ENCODE results near the gene ADAM19. TPM values are rescaled to one million over a fixed set of nuclear protein-coding genes. Genes with fewer than 3 reads are reported as not detected.

ADAM19 gene
- total and polyA plus RNA-seq, 3 donors from 2014 or later: 3.1 to 4.9 (median 4.5) TPM

GRCh38 chr5:157528036-157528632 lies 47.4 kb downstream of the ADAM19 start:
- no peaks in the 10 kb centered on the region for H3K27me3 ChIP-seq
- H3K9me3 ChIP-seq: no peaks in the 10 kb centered on the region
- intact Hi-C loops (cut with DNase I; ENCODE audit: low total_unique reads): no loop called here
- DNase-seq: no peak
- H3K36me3 ChIP-seq (ENCODE audit: low read depth, missing control alignments): no peaks in the 10 kb centered on the region
- H3K4me3 ChIP-seq: no peak overlapping the region
- no peaks in the 10 kb centered on the region for H3K4me1 ChIP-seq
- no peak overlapping the region for H3K27ac ChIP-seq
- 47 to 66% methylated on average over 9 of the region's 9 CpGs for WGBS, 2 donors
- TF ChIP-seq, protein P1, sequence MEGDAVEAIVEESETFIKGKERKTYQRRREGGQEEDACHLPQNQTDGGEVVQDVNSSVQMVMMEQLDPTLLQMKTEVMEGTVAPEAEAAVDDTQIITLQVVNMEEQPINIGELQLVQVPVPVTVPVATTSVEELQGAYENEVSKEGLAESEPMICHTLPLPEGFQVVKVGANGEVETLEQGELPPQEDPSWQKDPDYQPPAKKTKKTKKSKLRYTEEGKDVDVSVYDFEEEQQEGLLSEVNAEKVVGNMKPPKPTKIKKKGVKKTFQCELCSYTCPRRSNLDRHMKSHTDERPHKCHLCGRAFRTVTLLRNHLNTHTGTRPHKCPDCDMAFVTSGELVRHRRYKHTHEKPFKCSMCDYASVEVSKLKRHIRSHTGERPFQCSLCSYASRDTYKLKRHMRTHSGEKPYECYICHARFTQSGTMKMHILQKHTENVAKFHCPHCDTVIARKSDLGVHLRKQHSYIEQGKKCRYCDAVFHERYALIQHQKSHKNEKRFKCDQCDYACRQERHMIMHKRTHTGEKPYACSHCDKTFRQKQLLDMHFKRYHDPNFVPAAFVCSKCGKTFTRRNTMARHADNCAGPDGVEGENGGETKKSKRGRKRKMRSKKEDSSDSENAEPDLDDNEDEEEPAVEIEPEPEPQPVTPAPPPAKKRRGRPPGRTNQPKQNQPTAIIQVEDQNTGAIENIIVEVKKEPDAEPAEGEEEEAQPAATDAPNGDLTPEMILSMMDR (IDR thresholded peaks at IDR 0.05): no peak
- no peak for TF ChIP-seq POLR2A (IDR thresholded peaks at IDR 0.05)

DNA sequence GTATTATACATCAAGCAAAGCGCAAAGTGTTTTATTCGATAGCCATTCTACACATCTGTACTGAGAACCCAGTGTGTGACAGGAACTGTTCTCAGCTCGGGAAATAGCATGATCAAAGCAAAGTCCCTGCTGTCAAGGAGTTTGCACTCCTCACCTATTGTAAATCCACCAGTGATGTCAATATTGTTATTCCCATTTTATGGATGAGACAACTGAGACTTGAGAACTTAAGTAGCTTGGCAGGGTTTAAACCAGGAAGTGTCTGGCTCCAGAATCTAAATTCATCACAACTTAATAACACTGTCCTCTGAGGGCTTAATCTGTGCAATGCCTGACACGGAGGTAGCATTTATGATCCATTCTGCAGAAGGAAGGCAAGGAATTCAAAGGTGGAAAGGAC lies 50.7 kb downstream of the ADAM19 start:
- Histone ChIP-seq H3K27ac (no peak overlapping the region), H3K4me1 (no peaks in the 10 kb centered on the region), H3K36me3 (ENCODE audit: low read depth, missing control alignments) (no peaks in the 10 kb centered on the region), H3K4me3 (no peak overlapping the region), H3K9me3 (no peaks in the 10 kb centered on the region), H3K27me3 (no peaks in the 10 kb centered on the region)
- 90 to 91% methylated on average over 4 of the region's 4 CpGs for WGBS, 2 donors
- intact Hi-C loops (cut with DNase I; ENCODE audit: low total_unique reads): no loop called here
- no peak for TF ChIP-seq POLR2A (IDR thresholded peaks at IDR 0.05)
- TF ChIP-seq, protein P1 (IDR thresholded peaks at IDR 0.05): no peak
- no peak for DNase-seq

GRCh38 chr5:157523976-157524375 lies 51.6 kb downstream of the ADAM19 start:
- no peak for DNase-seq
- intact Hi-C loops (cut with DNase I; ENCODE audit: low total_unique reads): no loop called here
- WGBS, 2 donors: 43 to 76% methylated on average over 4 of the region's 4 CpGs
- no peaks in the 10 kb centered on the region for H3K9me3 ChIP-seq
- H3K27me3 ChIP-seq: no peaks in the 10 kb centered on the region
- H3K27ac ChIP-seq: no peak overlapping the region
- no peaks in the 10 kb centered on the region for H3K36me3 ChIP-seq (ENCODE audit: low read depth, missing control alignments)
- no peaks in the 10 kb centered on the region for H3K4me1 ChIP-seq
- no peak overlapping the region for H3K4me3 ChIP-seq
- TF ChIP-seq POLR2A (IDR thresholded peaks at IDR 0.05): no peak
- TF ChIP-seq, protein P1 (IDR thresholded peaks at IDR 0.05): no peak

DNA sequence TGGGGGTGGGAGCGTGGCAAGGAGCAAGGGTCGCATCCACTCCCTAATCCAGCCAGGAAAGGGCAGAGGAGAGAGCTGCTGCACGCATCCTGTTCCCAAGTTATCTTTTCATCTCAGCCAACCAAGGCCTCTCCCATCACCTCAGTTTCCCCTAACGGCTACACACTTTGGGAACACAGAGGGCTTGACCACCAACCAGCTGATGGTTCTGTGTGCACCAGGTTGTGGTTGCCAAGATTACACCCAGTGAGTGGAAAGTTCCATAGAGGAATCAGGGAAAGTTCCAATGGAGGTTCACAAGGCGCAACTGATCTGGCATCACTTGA lies 53.9 kb downstream of the ADAM19 start:
- 67 to 79% methylated on average over 5 of the region's 5 CpGs for WGBS, 2 donors
- intact Hi-C loops (cut with DNase I; ENCODE audit: low total_unique reads): no loop called here
- Histone ChIP-seq H3K36me3 (ENCODE audit: low read depth, missing control alignments) (no peaks in the 10 kb centered on the region), H3K4me1 (peaks cover 8% of the 10 kb centered on the region), H3K27ac (no peak overlapping the region), H3K9me3 (no peaks in the 10 kb centered on the region), H3K27me3 (no peaks in the 10 kb centered on the region), H3K4me3 (no peak overlapping the region)
- no peak for DNase-seq
- TF ChIP-seq, protein P1 (IDR thresholded peaks at IDR 0.05): no peak
- no peak for TF ChIP-seq POLR2A (IDR thresholded peaks at IDR 0.05)
